GM12878 (cell line): ENCODE measurements around the gene PHF3. TPM values are rescaled to one million over a fixed set of nuclear protein-coding genes. Genes with fewer than 3 reads are reported as not detected.

ENCODE experiments used
- polyA plus RNA-seq, 11 experiments: library from polyadenylated mRNA; depleted of rRNA in 4 of 11; unstranded in 6 of 11; stranded (reverse) in 5 of 11; fragments of >200 nt; fragmentation: Nextera tagmentation in 4 of 11; fragmentation: Illumina TruSeq in 1 of 11; extraction: Ambion mirVana in 4 of 11; extraction: Trizol in 1 of 11; gene quantifications; 1 replicate in 1 of 11; 2 replicates in 10 of 11; pipeline versions ENCODE4 v1.2.1 to v1.2.3, GENCODE V29; 2011 to 2016; ENCODE audit warnings: inconsistent platforms in 2 of 11, missing spikeins in 2 of 11, low read depth in 1 of 11
- small RNA-seq: library from RNA; depleted of rRNA; stranded (forward); fragments of <200 nt; gene quantifications from one replicate; pipeline ENCODE3, GENCODE V24; 2014
- total RNA-seq, 4 experiments: library from RNA; depleted of rRNA in 3 of 4; stranded (reverse); fragments of >200 nt in 3 of 4; fragmentation: Illumina TruSeq in 1 of 4; extraction: Trizol in 1 of 4; gene quantifications; 2 replicates each; pipeline versions ENCODE4 v1.2.1 to v1.2.3, GENCODE V29; 2013 to 2021
- TF ChIP-seq, protein P1 (sequence below): fragments of 450-650 bp; formaldehyde crosslinking; IDR thresholded peaks from 2 replicates; pipeline ENCODE4 v1.5.0; 2022; ENCODE audit warnings: mild to moderate bottlenecking, missing genetic modification characterization

PHF3 gene
- total and polyA plus RNA-seq, 10 of the 15 experiments (the other 5 are each of a cell fraction or from before 2014, with no cell fraction given): 8.3 to 61.5 (median 26.6) TPM

DNA sequence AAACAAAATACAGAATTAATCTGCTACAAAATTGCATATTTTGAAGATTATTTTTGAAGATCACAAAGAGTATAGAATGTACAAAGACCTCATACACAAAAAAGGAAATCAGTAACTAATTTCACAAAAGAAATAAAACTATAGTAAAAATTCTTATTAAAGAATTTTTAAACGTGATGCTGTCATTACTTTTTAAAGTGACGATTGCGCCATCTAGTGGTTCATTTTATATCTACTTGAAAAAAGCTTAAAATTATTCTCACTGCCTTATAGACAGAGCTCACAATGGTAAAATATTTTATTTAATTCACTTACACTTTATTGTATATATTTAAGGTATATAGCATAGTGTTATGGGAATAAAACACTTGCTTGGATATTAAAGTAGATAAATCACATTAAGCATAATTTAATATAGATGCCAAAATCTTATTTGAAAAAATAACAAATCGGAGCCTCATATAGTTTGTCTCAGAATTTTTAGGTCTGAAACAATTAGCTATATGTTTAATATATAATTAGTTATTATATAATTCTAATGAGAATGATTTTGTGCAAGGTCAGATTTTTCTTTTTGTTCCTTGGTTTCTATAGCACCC, 128.8 kb downstream of the PHF3 start (continued):
- TF ChIP-seq, protein P1, sequence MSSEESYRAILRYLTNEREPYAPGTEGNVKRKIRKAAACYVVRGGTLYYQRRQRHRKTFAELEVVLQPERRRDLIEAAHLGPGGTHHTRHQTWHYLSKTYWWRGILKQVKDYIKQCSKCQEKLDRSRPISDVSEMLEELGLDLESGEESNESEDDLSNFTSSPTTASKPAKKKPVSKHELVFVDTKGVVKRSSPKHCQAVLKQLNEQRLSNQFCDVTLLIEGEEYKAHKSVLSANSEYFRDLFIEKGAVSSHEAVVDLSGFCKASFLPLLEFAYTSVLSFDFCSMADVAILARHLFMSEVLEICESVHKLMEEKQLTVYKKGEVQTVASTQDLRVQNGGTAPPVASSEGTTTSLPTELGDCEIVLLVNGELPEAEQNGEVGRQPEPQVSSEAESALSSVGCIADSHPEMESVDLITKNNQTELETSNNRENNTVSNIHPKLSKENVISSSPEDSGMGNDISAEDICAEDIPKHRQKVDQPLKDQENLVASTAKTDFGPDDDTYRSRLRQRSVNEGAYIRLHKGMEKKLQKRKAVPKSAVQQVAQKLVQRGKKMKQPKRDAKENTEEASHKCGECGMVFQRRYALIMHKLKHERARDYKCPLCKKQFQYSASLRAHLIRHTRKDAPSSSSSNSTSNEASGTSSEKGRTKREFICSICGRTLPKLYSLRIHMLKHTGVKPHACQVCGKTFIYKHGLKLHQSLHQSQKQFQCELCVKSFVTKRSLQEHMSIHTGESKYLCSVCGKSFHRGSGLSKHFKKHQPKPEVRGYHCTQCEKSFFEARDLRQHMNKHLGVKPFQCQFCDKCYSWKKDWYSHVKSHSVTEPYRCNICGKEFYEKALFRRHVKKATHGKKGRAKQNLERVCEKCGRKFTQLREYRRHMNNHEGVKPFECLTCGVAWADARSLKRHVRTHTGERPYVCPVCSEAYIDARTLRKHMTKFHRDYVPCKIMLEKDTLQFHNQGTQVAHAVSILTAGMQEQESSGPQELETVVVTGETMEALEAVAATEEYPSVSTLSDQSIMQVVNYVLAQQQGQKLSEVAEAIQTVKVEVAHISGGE (CRISPR knock-in tag): no peak

Small RNA genes within 50 kb of the gene (small RNA-seq; reads per million reads assigned to genes)
- gene AL513043.1: not detected

Other genes starting within 250 kb of the PHF3 start
- 14.0 and 18.3 TPM in 2 replicates for gene PTP4A1, start 63.3 kb upstream of the PHF3 start, total RNA-seq (2014; rRNA removed)
- 9.4 and 12.0 TPM in 2 replicates for gene PTP4A1, start 63.3 kb upstream of the PHF3 start, total RNA-seq (2014; rRNA removed; fragmentation: Illumina TruSeq; extraction: Trizol)
- 67.4 and 70.1 TPM in 2 replicates for gene PTP4A1, start 63.3 kb upstream of the PHF3 start, total RNA-seq (2021)
- gene PTP4A1, start 63.3 kb upstream of the PHF3 start, polyA plus RNA-seq (2011; rRNA removed): 25.4 and 32.3 TPM in 2 replicates
- 79.3 and 104 TPM in 2 replicates for gene PTP4A1, start 63.3 kb upstream of the PHF3 start, polyA plus RNA-seq (2014; fragmentation: Illumina TruSeq; extraction: Trizol)
- not detected for gene PTP4A1, start 63.3 kb upstream of the PHF3 start, polyA plus RNA-seq (2014; fragmentation: Nextera tagmentation; extraction: Ambion mirVana)
- 8.5 and 10.5 TPM in 2 replicates for gene PTP4A1, start 63.3 kb upstream of the PHF3 start, polyA plus RNA-seq (2014; rRNA removed)
- 100 to 1,000 TPM; 171 to 190 TPM for gene PTP4A1, start 63.3 kb upstream of the PHF3 start, polyA plus RNA-seq (2016; fragmentation: Nextera tagmentation; extraction: Ambion mirVana)